Epithelial cell of esophagus (primary cell): ENCODE results near the gene KCNC1.

Source experiments
- DNase-seq: peaks from one replicate; pipeline ENCODE4 v3.0.0; 2010; ENCODE audit warnings: low read depth
- H3K4me3 ChIP-seq: 2 replicates; pipeline ENCODE4 v1.5.1; 2011; ENCODE audit warnings: mild to moderate bottlenecking, low read length, control low read depth
- TF ChIP-seq, protein P1 (sequence below): IDR thresholded peaks from 2 replicates; pipeline ENCODE4 v1.5.1; 2011; ENCODE audit warnings: low read depth, mild to moderate bottlenecking, low read length, control low read depth, inconsistent platforms; ENCODE audit not compliant: insufficient read depth; ENCODE audit errors: missing control alignments

KCNC1 gene

DNA sequence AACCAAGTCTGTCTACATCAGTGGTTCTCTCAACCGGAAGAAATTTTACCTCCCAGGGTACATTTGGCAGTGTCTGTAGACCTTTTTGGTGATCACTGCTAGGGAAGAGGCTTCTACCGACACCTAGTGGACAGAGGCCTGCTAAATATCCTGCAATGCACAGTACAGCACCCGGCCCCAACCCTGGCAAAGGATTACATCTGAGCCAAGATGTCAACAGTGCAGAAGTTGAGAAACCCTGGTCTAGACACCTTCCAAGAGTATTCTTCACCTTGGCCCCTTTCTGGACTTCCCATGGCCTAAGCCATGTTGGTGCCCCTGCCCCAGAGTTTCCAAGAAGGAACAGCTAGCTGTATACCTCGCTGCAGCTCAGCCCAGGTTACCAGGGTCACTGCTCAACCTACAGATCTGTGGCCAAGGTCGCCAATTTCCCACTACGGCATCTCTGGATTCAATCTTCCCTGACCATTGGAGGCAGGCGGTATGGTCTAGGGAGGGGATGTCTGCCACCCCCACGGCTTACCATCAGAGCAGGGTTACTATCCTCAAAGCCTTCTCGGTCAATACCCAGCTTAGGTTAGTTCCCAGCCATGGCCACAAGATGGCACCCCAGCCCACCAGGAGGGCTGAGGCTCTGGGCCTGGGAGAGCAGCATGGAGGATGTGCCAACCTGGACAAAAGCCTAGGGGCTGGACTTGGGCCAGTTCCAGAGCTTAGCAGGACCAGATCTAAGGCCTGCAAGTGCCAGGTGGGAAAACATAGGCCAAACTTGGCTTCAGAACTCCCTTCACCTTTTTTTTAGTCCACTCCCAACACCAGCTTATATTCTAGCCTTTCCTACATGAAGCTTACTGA lies 3.7 kb upstream of the KCNC1 start:
- DNase-seq = peak; percentile 79
- TF ChIP-seq, protein P1, sequence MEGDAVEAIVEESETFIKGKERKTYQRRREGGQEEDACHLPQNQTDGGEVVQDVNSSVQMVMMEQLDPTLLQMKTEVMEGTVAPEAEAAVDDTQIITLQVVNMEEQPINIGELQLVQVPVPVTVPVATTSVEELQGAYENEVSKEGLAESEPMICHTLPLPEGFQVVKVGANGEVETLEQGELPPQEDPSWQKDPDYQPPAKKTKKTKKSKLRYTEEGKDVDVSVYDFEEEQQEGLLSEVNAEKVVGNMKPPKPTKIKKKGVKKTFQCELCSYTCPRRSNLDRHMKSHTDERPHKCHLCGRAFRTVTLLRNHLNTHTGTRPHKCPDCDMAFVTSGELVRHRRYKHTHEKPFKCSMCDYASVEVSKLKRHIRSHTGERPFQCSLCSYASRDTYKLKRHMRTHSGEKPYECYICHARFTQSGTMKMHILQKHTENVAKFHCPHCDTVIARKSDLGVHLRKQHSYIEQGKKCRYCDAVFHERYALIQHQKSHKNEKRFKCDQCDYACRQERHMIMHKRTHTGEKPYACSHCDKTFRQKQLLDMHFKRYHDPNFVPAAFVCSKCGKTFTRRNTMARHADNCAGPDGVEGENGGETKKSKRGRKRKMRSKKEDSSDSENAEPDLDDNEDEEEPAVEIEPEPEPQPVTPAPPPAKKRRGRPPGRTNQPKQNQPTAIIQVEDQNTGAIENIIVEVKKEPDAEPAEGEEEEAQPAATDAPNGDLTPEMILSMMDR = peak; percentile 94
- no peak overlapping the region for H3K4me3 ChIP-seq

DNA sequence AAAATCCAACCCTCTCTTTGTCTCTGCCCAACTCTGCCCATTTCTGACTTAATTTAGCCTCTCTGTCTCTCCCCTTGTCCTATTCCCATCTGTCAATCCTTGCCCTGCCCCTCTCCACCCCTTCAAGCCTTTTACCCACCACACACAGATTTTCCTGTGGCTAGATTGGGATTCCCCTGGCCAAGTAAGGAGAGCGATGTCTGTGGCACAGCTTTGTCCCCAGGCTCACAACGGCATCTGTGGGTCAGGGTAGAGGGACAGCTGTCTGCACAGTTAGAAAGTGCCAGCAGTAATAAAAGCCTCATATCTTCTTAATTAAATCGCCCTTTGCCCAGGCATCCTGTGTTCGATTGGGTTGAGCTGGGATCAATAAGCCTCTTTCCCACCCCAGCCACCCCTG lies 1.3 kb upstream of the KCNC1 start:
- no peak overlapping the region for H3K4me3 ChIP-seq
- TF ChIP-seq, protein P1 = no peak
- DNase-seq = no peak

DNA sequence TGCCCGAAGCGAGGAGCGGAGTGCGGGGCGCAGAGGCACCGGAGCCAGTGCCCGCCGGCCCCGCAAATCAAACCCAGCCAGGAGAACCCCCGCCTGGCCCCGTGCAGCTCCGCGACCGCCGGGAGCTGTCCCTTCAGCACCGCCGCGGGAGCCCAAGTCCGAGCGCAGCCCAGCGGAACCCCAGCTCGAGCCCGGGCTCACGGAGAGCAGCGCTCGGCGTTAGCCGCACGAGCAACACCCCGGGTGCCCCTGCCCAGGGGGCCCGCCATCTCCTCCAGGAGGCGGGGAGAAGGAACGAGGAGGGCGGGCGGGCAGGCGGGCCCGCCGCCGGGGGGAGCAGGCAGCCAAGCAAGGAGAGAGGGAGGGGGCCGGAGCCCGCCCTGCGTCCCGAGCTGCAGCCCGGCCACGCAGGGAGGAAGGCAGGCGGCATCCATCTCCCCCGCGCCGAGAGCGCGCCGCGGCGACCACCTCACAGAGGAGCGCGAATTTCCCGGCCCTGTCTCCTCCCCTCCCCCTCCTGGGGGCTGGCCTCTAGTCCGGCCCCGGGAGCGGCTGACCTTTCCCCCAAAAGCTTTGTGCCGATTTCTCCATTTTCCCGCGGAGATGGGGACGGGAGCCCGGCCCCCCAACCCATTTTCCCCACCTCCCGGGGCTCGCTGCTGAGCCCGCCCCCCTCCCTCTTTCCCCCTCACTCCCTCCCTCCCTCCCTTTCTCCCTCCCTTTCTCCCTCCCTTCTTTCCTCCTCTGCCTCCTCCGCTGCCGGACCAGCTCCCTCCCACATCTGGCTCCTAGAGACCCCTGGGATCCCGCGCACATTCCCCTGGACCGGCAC lies 621 bp downstream of the KCNC1 start:
- peak; percentile 75 for DNase-seq
- TF ChIP-seq, protein P1 = no peak
- H3K4me3 ChIP-seq = no peak overlapping the region

DNA sequence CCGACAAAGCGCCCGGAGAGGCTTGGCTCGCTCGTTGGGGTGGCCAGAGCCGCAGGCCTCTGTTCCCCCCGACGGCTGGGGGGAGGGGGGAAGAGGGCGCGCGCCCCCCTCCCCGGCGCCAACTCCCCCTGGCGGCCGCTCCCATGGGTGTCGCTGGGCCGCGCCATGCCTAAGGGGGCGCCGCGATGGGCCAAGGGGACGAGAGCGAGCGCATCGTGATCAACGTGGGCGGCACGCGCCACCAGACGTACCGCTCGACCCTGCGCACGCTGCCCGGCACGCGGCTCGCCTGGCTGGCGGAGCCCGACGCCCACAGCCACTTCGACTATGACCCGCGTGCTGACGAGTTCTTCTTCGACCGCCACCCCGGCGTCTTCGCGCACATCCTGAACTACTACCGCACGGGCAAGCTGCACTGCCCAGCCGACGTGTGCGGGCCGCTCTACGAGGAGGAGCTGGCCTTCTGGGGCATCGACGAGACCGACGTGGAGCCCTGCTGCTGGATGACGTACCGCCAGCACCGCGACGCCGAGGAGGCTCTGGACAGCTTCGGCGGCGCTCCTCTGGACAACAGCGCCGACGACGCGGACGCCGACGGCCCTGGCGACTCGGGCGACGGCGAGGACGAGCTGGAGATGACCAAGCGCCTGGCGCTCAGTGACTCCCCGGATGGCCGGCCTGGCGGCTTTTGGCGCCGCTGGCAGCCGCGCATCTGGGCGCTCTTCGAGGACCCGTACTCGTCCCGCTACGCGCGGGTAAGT lies 1.4 kb downstream of the KCNC1 start:
- H3K4me3 ChIP-seq = no peak overlapping the region
- TF ChIP-seq, protein P1 = no peak
- DNase-seq = no peak

DNA sequence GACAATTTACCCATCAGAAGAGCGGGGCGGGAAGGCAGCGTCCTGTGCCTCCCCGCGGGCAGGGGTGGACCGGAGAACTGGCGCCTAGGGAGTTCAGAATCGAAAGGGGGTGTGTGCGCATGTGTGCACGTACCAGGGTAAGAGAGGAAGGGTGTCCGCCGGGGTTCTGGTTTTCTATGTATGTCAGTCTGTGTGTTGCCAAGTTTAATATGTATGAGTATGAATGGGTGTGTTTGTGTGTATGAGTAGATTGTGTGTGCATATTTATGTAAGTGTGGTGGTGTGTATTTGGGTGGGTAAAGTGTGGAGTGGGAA lies 2.0 kb downstream of the KCNC1 start:
- no peak for DNase-seq
- TF ChIP-seq, protein P1 = no peak
- no peak overlapping the region for H3K4me3 ChIP-seq

DNA sequence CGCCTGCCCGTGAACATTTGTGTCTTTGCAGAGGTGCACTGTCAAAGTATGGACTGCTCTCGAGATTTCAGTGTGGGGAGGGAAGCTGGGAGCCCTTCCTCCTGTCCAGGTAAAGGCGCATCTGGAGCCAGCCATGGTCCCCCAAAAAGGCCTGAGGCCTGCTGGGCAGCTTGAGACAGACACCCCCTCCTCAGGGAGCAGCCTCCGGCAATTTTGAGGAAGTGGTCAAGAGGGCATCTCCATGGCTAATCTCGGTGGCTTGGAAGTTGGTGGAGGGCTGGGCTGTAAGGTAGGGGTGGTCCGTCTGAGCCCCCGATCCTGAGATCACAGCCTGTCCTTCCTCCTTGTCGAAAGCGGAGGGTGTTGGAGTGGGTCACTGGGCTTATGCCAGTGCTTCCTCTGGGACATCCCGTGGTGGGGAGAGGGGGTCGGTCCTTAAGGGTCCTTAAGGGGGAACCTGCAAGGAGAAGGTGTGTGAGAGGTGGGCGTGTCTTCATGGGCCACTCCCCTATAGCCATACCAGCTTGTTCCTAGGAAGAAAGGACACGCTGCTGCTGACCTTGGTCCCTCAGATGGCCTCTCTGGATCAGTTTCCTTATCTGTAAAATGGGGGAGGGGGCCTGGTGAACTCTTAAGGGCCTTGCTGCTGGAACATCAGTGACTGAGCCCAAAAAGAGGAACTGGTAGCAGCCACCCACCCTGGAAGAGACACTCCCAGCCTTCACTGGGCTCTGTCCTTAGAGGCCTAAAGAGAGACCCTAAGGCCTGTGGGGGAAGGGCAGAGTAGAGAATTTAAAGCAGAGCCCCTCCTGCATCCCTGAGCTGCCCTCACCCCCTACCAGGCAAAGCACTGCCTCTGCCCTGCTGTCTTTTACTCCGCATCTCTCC lies 2.6 kb downstream of the KCNC1 start:
- no peak for DNase-seq
- no peak overlapping the region for H3K4me3 ChIP-seq
- TF ChIP-seq, protein P1 = no peak
